Measurements from ENCODE around the gene SRBD1. TPM values are rescaled to one million over a fixed set of nuclear protein-coding genes. Genes with fewer than 3 reads are reported as not detected.

The SRBD1 gene
- polyA plus RNA-seq, 4 donors = 4.7 to 10.9 (median 7.1) TPM

GRCh38 chr2:45469314-45470099 is 141.6 kb downstream of the SRBD1 start:
- Histone ChIP-seq H3K36me3 (ENCODE audit: control insufficient read depth in 3 of 3, insufficient read depth in 2 of 3, low read depth in 1 of 3, low read length in 3 of 3) (no peaks in the 10 kb centered on the region), H3K9me3 (ENCODE audit: control insufficient read depth in 2 of 2, insufficient read depth in 1 of 2, low read depth in 1 of 2, low read length in 1 of 2) (no peaks in the 10 kb centered on the region), H3K27me3 (ENCODE audit: control insufficient read depth in 3 of 3, insufficient read depth in 3 of 3, low read length in 3 of 3) (no peaks in the 10 kb centered on the region), H3K4me3 (ENCODE audit: low read depth in 1 of 3, low read length in 3 of 3) (no peak overlapping the region), H3K27ac (ENCODE audit: low read depth in 1 of 3, low read length in 2 of 3) (no peak overlapping the region), H3K4me1 (ENCODE audit: control insufficient read depth in 3 of 3, insufficient read depth in 2 of 3, low read depth in 1 of 3, low read length in 2 of 3) (peaks cover 0 to 4% (median 3%) of the 10 kb centered on the region in 3 donors)
- WGBS, 3 donors = 41 to 61% (median 50%) methylated on average over 2 of the region's 2 CpGs
- DNase-seq = peak; percentile 33 to 35
- FAIRE-seq = no peak

GRCh38 chr2:45468279-45468678 is 142.8 kb downstream of the SRBD1 start:
- Histone ChIP-seq H3K27me3 (ENCODE audit: control insufficient read depth in 3 of 3, insufficient read depth in 3 of 3, low read length in 3 of 3) (no peaks in the 10 kb centered on the region), H3K4me3 (ENCODE audit: low read depth in 1 of 3, low read length in 3 of 3) (no peak overlapping the region), H3K9me3 (ENCODE audit: control insufficient read depth in 2 of 2, insufficient read depth in 1 of 2, low read depth in 1 of 2, low read length in 1 of 2) (no peaks in the 10 kb centered on the region), H3K36me3 (ENCODE audit: control insufficient read depth in 3 of 3, insufficient read depth in 2 of 3, low read depth in 1 of 3, low read length in 3 of 3) (no peaks in the 10 kb centered on the region), H3K27ac (ENCODE audit: low read depth in 1 of 3, low read length in 2 of 3) (no peak overlapping the region), H3K4me1 (ENCODE audit: control insufficient read depth in 3 of 3, insufficient read depth in 2 of 3, low read depth in 1 of 3, low read length in 2 of 3) (peaks cover 0 to 4% (median 3%) of the 10 kb centered on the region in 3 donors)
- DNase-seq = no peak
- WGBS, 3 donors = 97 to 98% (median 97%) methylated on average over 4 of the region's 4 CpGs
- FAIRE-seq = no peak

GRCh38 chr2:45466053-45466452 is 145.0 kb downstream of the SRBD1 start:
- FAIRE-seq = no peak
- Histone ChIP-seq H3K27me3 (ENCODE audit: control insufficient read depth in 3 of 3, insufficient read depth in 3 of 3, low read length in 3 of 3) (no peaks in the 10 kb centered on the region), H3K4me3 (ENCODE audit: low read depth in 1 of 3, low read length in 3 of 3) (no peak overlapping the region), H3K9me3 (ENCODE audit: control insufficient read depth in 2 of 2, insufficient read depth in 1 of 2, low read depth in 1 of 2, low read length in 1 of 2) (no peaks in the 10 kb centered on the region), H3K4me1 (ENCODE audit: control insufficient read depth in 3 of 3, insufficient read depth in 2 of 3, low read depth in 1 of 3, low read length in 2 of 3) (peaks cover 0 to 4% (median 3%) of the 10 kb centered on the region in 3 donors), H3K36me3 (ENCODE audit: control insufficient read depth in 3 of 3, insufficient read depth in 2 of 3, low read depth in 1 of 3, low read length in 3 of 3) (no peaks in the 10 kb centered on the region), H3K27ac (ENCODE audit: low read depth in 1 of 3, low read length in 2 of 3) (no peak overlapping the region)
- 80 to 86% (median 86%) methylated on average over 1 of the region's 1 CpG for WGBS, 3 donors
- DNase-seq = no peak

- Histone ChIP-seq H3K27me3 (ENCODE audit: control insufficient read depth in 3 of 3, insufficient read depth in 3 of 3, low read length in 3 of 3) (no peaks in the 10 kb centered on the region), H3K36me3 (ENCODE audit: control insufficient read depth in 3 of 3, insufficient read depth in 2 of 3, low read depth in 1 of 3, low read length in 3 of 3) (no peaks in the 10 kb centered on the region), H3K27ac (ENCODE audit: low read depth in 1 of 3, low read length in 2 of 3) (no peak overlapping the region), H3K4me1 (ENCODE audit: control insufficient read depth in 3 of 3, insufficient read depth in 2 of 3, low read depth in 1 of 3, low read length in 2 of 3) (peaks cover 0 to 7% (median 5%) of the 10 kb centered on the region in 3 donors), H3K9me3 (ENCODE audit: control insufficient read depth in 2 of 2, insufficient read depth in 1 of 2, low read depth in 1 of 2, low read length in 1 of 2) (no peaks in the 10 kb centered on the region), H3K4me3 (ENCODE audit: low read depth in 1 of 3, low read length in 3 of 3) (no peak overlapping the region)
- WGBS, 3 donors = 91 to 95% (median 95%) methylated on average over 6 of the region's 6 CpGs
- DNase-seq (no peak), FAIRE-seq (no peak)
These were observed 150.2 kb downstream of the SRBD1 start for GRCh38 chr2:45460825-45461224.

GRCh38 chr2:45459860-45460259 is 151.2 kb downstream of the SRBD1 start:
- H3K4me1 ChIP-seq (ENCODE audit: control insufficient read depth in 3 of 3, insufficient read depth in 2 of 3, low read depth in 1 of 3, low read length in 2 of 3) = peaks cover 0 to 7% (median 5%) of the 10 kb centered on the region in 3 donors
- H3K36me3 ChIP-seq (ENCODE audit: control insufficient read depth in 3 of 3, insufficient read depth in 2 of 3, low read depth in 1 of 3, low read length in 3 of 3) = no peaks in the 10 kb centered on the region
- FAIRE-seq (no peak), DNase-seq (peak; percentile 17 to 82)
- no peaks in the 10 kb centered on the region for H3K27me3 ChIP-seq (ENCODE audit: control insufficient read depth in 3 of 3, insufficient read depth in 3 of 3, low read length in 3 of 3)
- no peaks in the 10 kb centered on the region for H3K9me3 ChIP-seq (ENCODE audit: control insufficient read depth in 2 of 2, insufficient read depth in 1 of 2, low read depth in 1 of 2, low read length in 1 of 2)
- H3K27ac ChIP-seq (ENCODE audit: low read depth in 1 of 3, low read length in 2 of 3) = peak overlapping the region in 1 of 3 donors; percentile 47
- H3K4me3 ChIP-seq (ENCODE audit: low read depth in 1 of 3, low read length in 3 of 3) = no peak overlapping the region
- WGBS, 3 donors = 51 to 76% (median 57%) methylated on average over 3 of the region's 3 CpGs

GRCh38 chr2:45458909-45459563 is 152.0 kb downstream of the SRBD1 start:
- no peak overlapping the region for H3K4me3 ChIP-seq (ENCODE audit: low read depth in 1 of 3, low read length in 3 of 3)
- no peaks in the 10 kb centered on the region for H3K9me3 ChIP-seq (ENCODE audit: control insufficient read depth in 2 of 2, insufficient read depth in 1 of 2, low read depth in 1 of 2, low read length in 1 of 2)
- DNase-seq (peak; percentile 52 to 78), FAIRE-seq (no peak)
- no peaks in the 10 kb centered on the region for H3K27me3 ChIP-seq (ENCODE audit: control insufficient read depth in 3 of 3, insufficient read depth in 3 of 3, low read length in 3 of 3)
- peaks cover 0 to 7% (median 5%) of the 10 kb centered on the region in 3 donors for H3K4me1 ChIP-seq (ENCODE audit: control insufficient read depth in 3 of 3, insufficient read depth in 2 of 3, low read depth in 1 of 3, low read length in 2 of 3)
- H3K36me3 ChIP-seq (ENCODE audit: control insufficient read depth in 3 of 3, insufficient read depth in 2 of 3, low read depth in 1 of 3, low read length in 3 of 3) = no peaks in the 10 kb centered on the region
- H3K27ac ChIP-seq (ENCODE audit: low read depth in 1 of 3, low read length in 2 of 3) = no peak overlapping the region
- WGBS, 3 donors = 18 to 45% (median 34%) methylated on average over 3 of the region's 3 CpGs

- Histone ChIP-seq H3K27me3 (ENCODE audit: control insufficient read depth in 3 of 3, insufficient read depth in 3 of 3, low read length in 3 of 3) (no peaks in the 10 kb centered on the region), H3K4me3 (ENCODE audit: low read depth in 1 of 3, low read length in 3 of 3) (no peak overlapping the region), H3K27ac (ENCODE audit: low read depth in 1 of 3, low read length in 2 of 3) (no peak overlapping the region), H3K4me1 (ENCODE audit: control insufficient read depth in 3 of 3, insufficient read depth in 2 of 3, low read depth in 1 of 3, low read length in 2 of 3) (peaks cover 0 to 7% (median 5%) of the 10 kb centered on the region in 3 donors), H3K9me3 (ENCODE audit: control insufficient read depth in 2 of 2, insufficient read depth in 1 of 2, low read depth in 1 of 2, low read length in 1 of 2) (no peaks in the 10 kb centered on the region), H3K36me3 (ENCODE audit: control insufficient read depth in 3 of 3, insufficient read depth in 2 of 3, low read depth in 1 of 3, low read length in 3 of 3) (no peaks in the 10 kb centered on the region)
- no peak for DNase-seq
- FAIRE-seq = no peak
- 96 to 98% (median 98%) methylated on average over 5 of the region's 5 CpGs for WGBS, 3 donors
These were observed 153.7 kb downstream of the SRBD1 start for GRCh38 chr2:45457211-45457945.

GRCh38 chr2:45452866-45453265 is 158.2 kb downstream of the SRBD1 start:
- no peaks in the 10 kb centered on the region for H3K4me1 ChIP-seq (ENCODE audit: control insufficient read depth in 3 of 3, insufficient read depth in 2 of 3, low read depth in 1 of 3, low read length in 2 of 3)
- WGBS, 3 donors = 65 to 92% (median 89%) methylated on average over 4 of the region's 4 CpGs
- DNase-seq = no peak

More at GRCh38 chr2:45452866-45453265, 158.2 kb downstream of the SRBD1 start:
- no peaks in the 10 kb centered on the region for H3K36me3 ChIP-seq (ENCODE audit: control insufficient read depth in 3 of 3, insufficient read depth in 2 of 3, low read depth in 1 of 3, low read length in 3 of 3)
- FAIRE-seq = no peak
- H3K4me3 ChIP-seq (ENCODE audit: low read depth in 1 of 3, low read length in 3 of 3) = no peak overlapping the region
- no peak overlapping the region for H3K27ac ChIP-seq (ENCODE audit: low read depth in 1 of 3, low read length in 2 of 3)
- no peaks in the 10 kb centered on the region for H3K9me3 ChIP-seq (ENCODE audit: control insufficient read depth in 2 of 2, insufficient read depth in 1 of 2, low read depth in 1 of 2, low read length in 1 of 2)
- no peaks in the 10 kb centered on the region for H3K27me3 ChIP-seq (ENCODE audit: control insufficient read depth in 3 of 3, insufficient read depth in 3 of 3, low read length in 3 of 3)

Measured in small intestine (tissue), 7 donors.